IPS-20b (cell line): Measurements from ENCODE around the gene ETS1.

Experiments used
- H3K27ac ChIP-seq: one replicate; pipeline ENCODE4 v1.5.1; 2013; ENCODE audit warnings: low read length
- H3K27me3 ChIP-seq: 2 replicates; pipeline ENCODE4 v1.6.1; 2013; ENCODE audit warnings: mild to moderate bottlenecking, low read length, inconsistent platforms; ENCODE audit not compliant: insufficient read depth
- H3K36me3 ChIP-seq: 2 replicates; pipeline ENCODE4 v1.6.1; 2013; ENCODE audit warnings: low read depth, mild to moderate bottlenecking, inconsistent platforms, low read length, moderate library complexity; ENCODE audit not compliant: insufficient read depth
- H3K4me1 ChIP-seq: 2 replicates; pipeline ENCODE4 v1.6.1; 2013; ENCODE audit warnings: mild to moderate bottlenecking, control low read depth, inconsistent platforms, low read length, moderate library complexity; ENCODE audit not compliant: insufficient read depth
- H3K4me3 ChIP-seq: 2 replicates; pipeline ENCODE4 v1.5.1; 2013; ENCODE audit warnings: mild to moderate bottlenecking, low read length, inconsistent platforms
- H3K9ac ChIP-seq: 2 replicates; pipeline ENCODE4 v1.6.1; 2013; ENCODE audit warnings: low read depth, mild to moderate bottlenecking, inconsistent platforms, low read length, moderate library complexity
- H3K9me3 ChIP-seq: 2 replicates; pipeline ENCODE4 v1.6.1; 2013; ENCODE audit warnings: mild to moderate bottlenecking, low read depth, low read length, inconsistent platforms; ENCODE audit not compliant: insufficient read depth

ETS1 gene

DNA sequence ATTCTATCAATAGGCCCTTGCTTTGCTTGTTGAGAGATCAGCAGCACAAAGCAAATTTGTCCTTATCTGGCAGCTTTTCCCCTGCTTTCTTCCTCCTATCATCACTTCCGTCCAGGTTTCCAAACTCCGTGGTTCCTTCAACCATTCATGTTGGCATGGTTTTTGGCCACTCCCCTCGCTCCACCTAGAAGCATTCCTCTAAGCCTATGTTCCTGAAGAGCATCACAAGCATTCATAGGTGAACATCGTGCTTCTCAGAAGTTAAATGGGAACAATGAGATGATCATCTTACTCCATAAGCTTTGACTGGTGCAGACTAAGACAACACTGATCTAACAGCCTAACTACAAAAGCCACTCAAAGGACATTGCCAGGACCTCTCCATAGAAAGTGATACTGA is 86.3 kb downstream of the ETS1 start:
- H3K9ac ChIP-seq = no peak overlapping the region
- no peaks in the 10 kb centered on the region for H3K27me3 ChIP-seq
- H3K27ac ChIP-seq = no peak overlapping the region
- no peak overlapping the region for H3K4me3 ChIP-seq
- no peaks in the 10 kb centered on the region for H3K36me3 ChIP-seq
- H3K4me1 ChIP-seq = peaks cover 16% of the 10 kb centered on the region; the same call in 1 of the 2 replicates
- H3K9me3 ChIP-seq = no peaks in the 10 kb centered on the region

DNA sequence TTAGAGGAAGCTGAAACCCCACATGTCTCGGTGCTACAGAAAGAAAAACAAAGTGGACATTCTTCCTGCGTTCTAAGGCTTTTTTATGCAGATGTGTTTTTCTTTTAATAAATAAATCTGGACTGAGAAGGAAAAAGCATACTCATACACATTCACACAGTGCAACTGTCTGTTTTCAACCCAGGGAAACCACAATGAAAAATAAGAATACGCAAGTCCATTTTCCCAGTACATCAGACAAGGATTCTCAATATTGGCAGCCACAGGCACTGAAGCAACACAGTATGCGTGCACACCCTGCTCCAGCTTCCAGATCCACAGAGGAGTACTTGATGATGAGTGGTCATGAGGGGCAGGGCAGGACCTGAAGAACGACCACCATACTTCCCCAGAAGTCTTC is 86.9 kb downstream of the ETS1 start:
- peaks cover 16% of the 10 kb centered on the region; the same call in 1 of the 2 replicates for H3K4me1 ChIP-seq
- no peak overlapping the region for H3K9ac ChIP-seq
- no peak overlapping the region for H3K27ac ChIP-seq
- no peak overlapping the region for H3K4me3 ChIP-seq
- no peaks in the 10 kb centered on the region for H3K27me3 ChIP-seq
- H3K36me3 ChIP-seq = no peaks in the 10 kb centered on the region
- H3K9me3 ChIP-seq = no peaks in the 10 kb centered on the region

DNA sequence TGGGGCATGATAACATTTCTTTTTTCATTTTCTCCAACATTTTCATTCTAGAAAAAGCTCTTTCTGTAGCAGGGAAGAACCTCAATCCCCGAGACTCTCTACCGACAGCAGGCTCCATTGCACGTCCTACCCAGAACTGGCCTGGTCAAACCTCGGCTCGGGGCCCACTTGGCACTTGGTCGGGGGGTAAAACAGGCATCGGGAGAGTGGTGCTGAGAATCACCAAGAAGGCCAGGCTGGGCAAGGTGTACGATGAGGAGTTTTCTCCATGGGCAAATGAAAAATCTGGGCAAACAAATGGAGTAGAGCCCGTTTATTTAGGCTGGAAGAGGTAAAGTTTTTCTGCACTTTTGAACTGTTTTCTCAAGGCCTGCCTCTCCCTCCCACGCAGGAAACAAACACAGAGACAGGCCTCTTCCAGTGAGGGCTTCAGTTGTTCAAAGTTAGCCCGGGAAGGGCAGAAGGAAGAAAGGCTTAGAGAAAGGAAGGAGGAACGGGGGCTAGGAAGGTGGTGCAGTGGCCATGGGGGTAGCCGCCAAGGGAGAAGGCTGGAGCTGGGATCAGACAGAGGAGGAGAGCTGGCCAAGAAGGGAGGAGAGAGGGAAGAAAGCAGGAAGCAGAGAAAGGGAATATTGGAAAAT is 87.6 kb downstream of the ETS1 start:
- Histone ChIP-seq H3K4me3 (no peak overlapping the region), H3K27ac (no peak overlapping the region), H3K9ac (no peak overlapping the region), H3K36me3 (no peaks in the 10 kb centered on the region), H3K4me1 (peaks cover 16% of the 10 kb centered on the region; the same call in 1 of the 2 replicates), H3K27me3 (no peaks in the 10 kb centered on the region), H3K9me3 (no peaks in the 10 kb centered on the region)

DNA sequence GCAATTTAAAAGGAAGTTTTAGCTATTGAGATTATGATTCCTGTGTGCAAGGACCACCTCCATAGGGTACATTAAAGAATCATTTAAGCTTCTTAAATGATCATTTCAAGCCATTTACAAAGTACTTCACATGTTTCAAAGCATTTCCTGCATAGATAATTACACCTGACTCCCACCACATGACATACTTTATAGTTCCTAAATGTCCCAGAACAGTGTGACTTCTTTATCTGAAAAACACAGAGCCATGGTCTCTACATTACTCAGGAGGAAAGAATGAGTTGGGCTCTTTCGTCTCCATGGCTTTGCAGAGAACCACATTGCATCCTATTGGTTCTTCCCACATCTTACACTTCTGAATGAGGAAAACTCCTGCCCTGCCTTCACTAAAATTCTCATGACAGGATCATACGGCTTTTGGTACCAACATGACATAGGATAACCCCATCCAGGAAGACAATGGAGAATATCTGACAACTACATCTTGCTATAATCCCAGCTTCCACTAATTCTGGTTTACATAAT is 88.6 kb downstream of the ETS1 start:
- Histone ChIP-seq H3K9ac (no peak overlapping the region), H3K9me3 (no peaks in the 10 kb centered on the region), H3K36me3 (no peaks in the 10 kb centered on the region), H3K27me3 (no peaks in the 10 kb centered on the region), H3K4me3 (no peak overlapping the region), H3K4me1 (peaks cover 16% of the 10 kb centered on the region; the same call in 1 of the 2 replicates), H3K27ac (no peak overlapping the region)

DNA sequence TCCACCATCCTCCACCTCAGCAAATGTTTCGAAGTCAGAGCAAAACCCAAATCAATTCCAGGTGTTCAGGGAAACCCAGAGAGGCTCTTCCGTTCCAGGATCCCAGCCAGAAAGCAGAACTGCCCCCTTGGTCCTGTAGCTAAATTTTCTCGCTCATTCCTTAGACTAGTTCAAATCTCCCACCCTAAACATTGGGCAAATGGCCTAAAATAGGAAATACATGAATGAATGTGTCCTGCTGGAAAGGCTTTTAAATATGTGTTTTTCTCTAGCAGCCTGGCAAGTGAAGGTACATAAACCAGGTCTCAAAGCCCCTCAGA is 89.6 kb downstream of the ETS1 start:
- peaks cover 16% of the 10 kb centered on the region; the same call in 1 of the 2 replicates for H3K4me1 ChIP-seq
- no peak overlapping the region for H3K9ac ChIP-seq
- H3K36me3 ChIP-seq = no peaks in the 10 kb centered on the region
- H3K27ac ChIP-seq = no peak overlapping the region
- no peaks in the 10 kb centered on the region for H3K9me3 ChIP-seq
- no peak overlapping the region for H3K4me3 ChIP-seq
- no peaks in the 10 kb centered on the region for H3K27me3 ChIP-seq

DNA sequence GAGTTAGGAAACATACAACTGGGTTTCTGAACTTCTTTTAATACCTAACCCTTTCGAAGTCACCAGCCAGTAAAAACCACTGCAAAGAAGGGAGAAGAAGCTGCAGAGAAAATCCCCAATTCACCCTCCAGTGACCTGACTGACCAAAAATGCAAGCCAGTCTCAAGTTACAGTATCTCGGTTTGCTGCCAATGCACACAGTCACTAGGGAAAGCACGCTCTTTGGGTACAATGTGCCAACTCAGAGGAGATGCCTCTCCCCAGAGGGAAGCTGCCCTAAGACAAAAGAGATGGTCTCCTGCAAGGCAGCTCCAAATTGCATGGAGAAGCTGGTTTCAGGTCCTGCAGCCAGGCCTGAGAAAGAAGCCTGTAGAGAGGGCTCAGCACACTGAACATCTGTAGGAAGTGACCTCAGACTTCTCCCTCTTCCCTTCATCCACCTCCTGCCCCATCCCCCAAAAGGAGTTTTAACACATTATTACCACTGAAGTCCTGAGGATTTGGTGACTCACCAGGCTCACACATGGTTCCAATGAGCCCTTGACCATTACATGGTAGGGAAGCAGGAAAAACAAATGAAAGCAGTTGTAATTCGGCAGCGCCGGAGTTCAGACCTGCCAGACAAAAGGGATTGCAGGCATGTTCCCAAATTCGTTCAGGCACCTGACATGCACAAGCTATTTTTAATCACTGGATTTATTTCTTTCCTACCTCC is 90.1 kb downstream of the ETS1 start:
- Histone ChIP-seq H3K4me1 (peaks cover 15% of the 10 kb centered on the region; the same call in 1 of the 2 replicates), H3K4me3 (no peak overlapping the region), H3K27ac (no peak overlapping the region), H3K9me3 (no peaks in the 10 kb centered on the region), H3K9ac (no peak overlapping the region), H3K27me3 (no peaks in the 10 kb centered on the region), H3K36me3 (no peaks in the 10 kb centered on the region)

DNA sequence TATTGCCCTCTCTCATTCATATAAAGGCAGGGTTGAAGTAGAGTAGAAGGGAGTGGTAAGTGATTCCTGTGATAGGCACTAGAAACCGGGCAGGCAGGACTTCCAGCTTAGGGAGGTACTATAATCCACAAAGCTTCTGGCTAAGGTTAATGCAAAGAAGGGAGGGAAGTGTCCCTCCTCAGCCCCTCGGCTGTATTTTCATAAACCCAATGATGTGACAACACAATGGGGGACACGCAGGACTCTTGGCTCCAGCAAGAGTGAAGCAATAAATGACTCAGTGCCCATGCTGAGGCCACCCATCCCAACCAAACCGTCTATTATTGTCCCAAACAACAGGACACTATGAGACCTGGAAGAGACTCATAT is 90.7 kb downstream of the ETS1 start:
- Histone ChIP-seq H3K4me3 (no peak overlapping the region), H3K9me3 (no peaks in the 10 kb centered on the region), H3K4me1 (peaks cover 13% of the 10 kb centered on the region; the same call in 1 of the 2 replicates), H3K9ac (no peak overlapping the region), H3K27me3 (no peaks in the 10 kb centered on the region), H3K27ac (no peak overlapping the region), H3K36me3 (no peaks in the 10 kb centered on the region)

DNA sequence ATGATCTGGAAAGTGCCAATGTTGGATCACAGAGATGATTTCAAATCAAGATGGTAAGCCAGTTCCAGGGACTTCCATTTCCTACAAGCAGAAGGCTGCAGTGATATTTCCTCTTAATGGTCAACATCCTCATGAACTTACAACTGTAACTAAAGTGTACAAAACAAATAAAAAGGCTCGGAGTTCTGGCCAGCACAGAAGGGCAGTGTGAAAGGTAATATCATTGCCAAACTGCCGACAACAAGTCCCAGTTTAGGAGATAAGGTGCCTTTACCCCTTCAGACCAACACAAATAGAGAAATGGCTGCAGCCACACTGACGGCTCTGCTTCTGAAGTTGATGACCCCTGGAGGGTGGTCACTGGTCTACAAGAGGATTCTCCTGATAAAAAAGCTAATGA is 91.1 kb downstream of the ETS1 start:
- Histone ChIP-seq H3K27me3 (no peaks in the 10 kb centered on the region), H3K27ac (no peak overlapping the region), H3K9ac (no peak overlapping the region), H3K4me1 (peaks cover 13% of the 10 kb centered on the region; the same call in 1 of the 2 replicates), H3K36me3 (no peaks in the 10 kb centered on the region), H3K4me3 (no peak overlapping the region), H3K9me3 (no peaks in the 10 kb centered on the region)

DNA sequence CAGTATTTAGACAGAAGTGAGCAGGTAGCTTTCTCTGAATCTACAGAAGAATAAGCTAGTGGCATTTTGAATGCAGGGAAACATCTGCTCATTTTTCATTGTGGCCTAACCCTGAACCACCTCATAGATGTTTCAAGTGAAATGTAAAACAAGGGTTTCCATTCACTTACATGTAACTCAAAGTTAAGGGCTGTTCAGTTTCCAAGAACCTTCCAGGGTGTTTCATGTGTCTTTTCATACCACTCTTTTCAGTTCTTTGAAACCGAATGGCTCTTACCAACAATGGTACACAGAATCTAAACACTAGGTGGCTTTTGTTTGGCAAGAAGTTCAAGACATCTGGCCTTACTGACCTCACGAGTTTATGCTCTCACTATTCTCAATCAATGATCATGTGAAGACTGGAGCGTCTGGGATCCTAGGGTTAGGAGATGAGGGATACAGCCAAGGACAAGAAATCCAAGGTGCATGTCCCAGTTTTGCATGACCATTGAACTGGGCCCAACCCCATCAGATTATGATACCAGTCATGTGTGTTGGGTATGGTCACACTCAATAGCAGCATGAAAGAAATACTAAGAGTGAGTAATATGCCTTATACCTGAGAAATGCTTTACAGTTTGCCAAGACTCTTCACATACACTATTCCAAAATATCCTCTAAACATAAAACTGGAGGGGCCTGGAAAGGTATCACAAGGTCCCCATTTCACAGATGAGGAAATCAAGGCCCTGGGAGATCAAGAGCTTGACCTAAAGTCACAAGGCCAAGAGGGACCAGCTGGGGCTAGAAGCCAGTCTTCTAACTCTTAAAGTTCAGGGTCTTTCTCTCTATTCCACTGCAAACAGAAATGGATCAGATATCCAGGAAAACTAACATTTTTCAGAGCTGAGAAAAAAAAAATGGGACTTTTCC is 92.7 kb downstream of the ETS1 start:
- H3K9me3 ChIP-seq = no peaks in the 10 kb centered on the region
- H3K36me3 ChIP-seq = peaks cover 7% of the 10 kb centered on the region; the same call in 1 of the 2 replicates
- no peaks in the 10 kb centered on the region for H3K27me3 ChIP-seq
- no peak overlapping the region for H3K4me3 ChIP-seq
- peaks cover 13% of the 10 kb centered on the region; the same call in 1 of the 2 replicates for H3K4me1 ChIP-seq
- no peak overlapping the region for H3K9ac ChIP-seq
- H3K27ac ChIP-seq = no peak overlapping the region

DNA sequence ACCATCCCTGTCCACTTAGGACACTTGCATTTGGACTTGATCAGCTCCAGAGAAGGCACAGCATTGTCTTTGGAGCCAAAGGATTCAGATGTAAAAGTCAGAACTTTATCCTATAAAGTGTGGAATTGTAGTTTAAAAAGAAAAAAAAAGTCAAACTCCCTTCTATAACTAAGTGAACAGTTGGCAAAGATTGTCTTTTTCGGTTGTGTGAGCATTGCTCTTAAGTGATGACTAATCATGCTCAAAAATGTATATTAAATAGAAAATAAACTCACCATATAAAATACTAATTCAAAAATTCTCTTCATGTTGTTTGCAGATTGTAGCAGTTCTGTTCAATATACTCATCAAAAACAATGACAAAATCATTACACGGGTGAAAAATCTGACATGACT is 93.8 kb downstream of the ETS1 start:
- H3K4me1 ChIP-seq = peaks cover 13% of the 10 kb centered on the region; the same call in 1 of the 2 replicates
- H3K9ac ChIP-seq = no peak overlapping the region
- H3K27me3 ChIP-seq = no peaks in the 10 kb centered on the region
- peaks cover 9% of the 10 kb centered on the region; the same call in 1 of the 2 replicates for H3K36me3 ChIP-seq
- H3K9me3 ChIP-seq = no peaks in the 10 kb centered on the region
- no peak overlapping the region for H3K27ac ChIP-seq
- H3K4me3 ChIP-seq = no peak overlapping the region

DNA sequence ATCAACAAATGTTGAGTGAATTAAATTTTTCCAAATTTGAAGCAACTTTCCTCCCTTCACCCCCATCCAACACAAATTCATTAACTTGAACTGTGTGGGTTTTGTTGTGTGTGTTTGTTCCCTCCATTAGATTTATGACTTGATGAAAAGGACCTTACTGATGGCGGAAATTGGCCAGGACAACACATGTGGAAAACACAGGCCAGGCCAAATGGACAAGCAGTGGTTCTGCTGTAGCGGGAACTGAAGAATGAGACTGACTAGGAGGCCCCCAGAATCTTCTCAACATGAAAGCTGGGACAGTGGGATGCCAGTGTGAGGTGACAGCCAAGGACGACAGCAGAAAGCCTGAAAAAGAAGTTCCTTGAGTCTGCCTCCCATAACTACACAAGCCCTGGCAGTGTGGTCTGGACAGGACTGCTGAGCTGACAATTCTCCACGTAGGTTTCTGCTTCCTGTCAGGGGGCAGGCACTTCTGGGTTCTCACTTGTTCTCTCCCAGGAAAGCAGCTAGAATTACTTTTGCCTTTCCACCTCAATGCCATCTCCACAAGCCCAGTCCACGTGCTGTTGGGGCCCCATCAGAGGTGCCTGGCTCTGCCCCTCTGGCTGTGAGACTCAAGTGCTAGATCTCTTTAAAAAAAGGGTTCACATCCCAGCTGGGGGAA is 94.3 kb downstream of the ETS1 start:
- H3K4me3 ChIP-seq = no peak overlapping the region
- H3K9me3 ChIP-seq = no peaks in the 10 kb centered on the region
- H3K9ac ChIP-seq = no peak overlapping the region
- peaks cover 13% of the 10 kb centered on the region; the same call in 1 of the 2 replicates for H3K4me1 ChIP-seq
- peaks cover 11% of the 10 kb centered on the region; the same call in 1 of the 2 replicates for H3K36me3 ChIP-seq
- H3K27me3 ChIP-seq = no peaks in the 10 kb centered on the region
- no peak overlapping the region for H3K27ac ChIP-seq
